HAP-1 (cell line): ENCODE results near the gene LILRA6.
"Not testable (repeated sequence)": the region's sequence is repeated elsewhere in the genome, so short reads cannot be mapped to it uniquely, and the experiment has no call there.

Source experiments
- DNase-seq, 2 experiments: peaks; one replicate each; pipeline ENCODE4 v3.0.0-alpha.2; 2016 to 2020; ENCODE audit warnings: low spot score in 2 of 2
- H3K27me3 ChIP-seq: fragments of 250-450 bp; sonication (Bioruptor Pico); 2 replicates; pipeline ENCODE4 v1.5.1; 2020; ENCODE audit warnings: low read depth, mild to moderate bottlenecking, moderate library complexity
- H3K36me3 ChIP-seq: fragments of 250-450 bp; sonication (Bioruptor Pico); replicated peaks from 2 replicates; pipeline ENCODE4 v1.5.1; 2020; ENCODE audit warnings: mild to moderate bottlenecking
- H3K4me1 ChIP-seq: fragments of 250-450 bp; sonication (Bioruptor Pico); 2 replicates; pipeline ENCODE4 v1.5.1; 2020; ENCODE audit warnings: mild to moderate bottlenecking
- H3K4me3 ChIP-seq: fragments of 250-450 bp; sonication (Bioruptor Pico); 2 replicates; pipeline ENCODE4 v1.5.1; 2020; ENCODE audit warnings: mild to moderate bottlenecking, moderate library complexity
- H3K9me3 ChIP-seq: fragments of 250-450 bp; sonication (Bioruptor Pico); 2 replicates; pipeline ENCODE4 v1.5.1; 2020; ENCODE audit warnings: mild to moderate bottlenecking, moderate library complexity
- in situ Hi-C: fragments of 300-500 bp; cut with MboI; formaldehyde crosslinking; loops from 3 replicates; pipeline ENCODE4 v1.14.3; 2020; ENCODE audit warnings: low sequenced_read_pairs, inconsistent platforms, mixed read lengths

The LILRA6 gene

GRCh38 chr19:54214734-54215133 lies 27.9 kb downstream of the LILRA6 start:
- H3K36me3 ChIP-seq, DNase-seq, H3K9me3 ChIP-seq, H3K4me1 ChIP-seq, H3K27me3 ChIP-seq, in situ Hi-C loops, H3K4me3 ChIP-seq: not testable (repeated sequence)

GRCh38 chr19:54214217-54214616 lies 28.4 kb downstream of the LILRA6 start:
- H3K4me1 ChIP-seq, H3K27me3 ChIP-seq, in situ Hi-C loops, H3K4me3 ChIP-seq, DNase-seq, H3K36me3 ChIP-seq, H3K9me3 ChIP-seq: not testable (repeated sequence)

GRCh38 chr19:54211235-54211634 lies 31.4 kb downstream of the LILRA6 start:
- Histone ChIP-seq H3K4me3 (no peak overlapping the region), H3K36me3 (peaks cover 23% of the 10 kb centered on the region), H3K9me3 (no peaks in the 10 kb centered on the region), H3K4me1 (peaks cover 8% of the 10 kb centered on the region), H3K27me3 (no peaks in the 10 kb centered on the region)
- in situ Hi-C loops = no loop called here
- DNase-seq = no peak

- peaks cover 8% of the 10 kb centered on the region for H3K4me1 ChIP-seq
- H3K27me3 ChIP-seq = no peaks in the 10 kb centered on the region
- in situ Hi-C loops = no loop called here
- H3K9me3 ChIP-seq = no peaks in the 10 kb centered on the region
- peak; percentile 52 to 81 for DNase-seq
- H3K36me3 ChIP-seq = peaks cover 36% of the 10 kb centered on the region
- H3K4me3 ChIP-seq = no peak overlapping the region
Observed at GRCh38 chr19:54209811-54210494, 32.6 kb downstream of the LILRA6 start.

GRCh38 chr19:54209058-54209810 lies 33.4 kb downstream of the LILRA6 start:
- Histone ChIP-seq H3K4me1 (peaks cover 12% of the 10 kb centered on the region), H3K4me3 (no peak overlapping the region), H3K9me3 (no peaks in the 10 kb centered on the region), H3K36me3 (peaks cover 43% of the 10 kb centered on the region), H3K27me3 (no peaks in the 10 kb centered on the region)
- in situ Hi-C loops = no loop called here
- peak in 1 of 2 experiments; percentile 50 for DNase-seq

- H3K36me3 ChIP-seq = peaks cover 48% of the 10 kb centered on the region
- H3K9me3 ChIP-seq = no peaks in the 10 kb centered on the region
- H3K4me3 ChIP-seq = no peak overlapping the region
- in situ Hi-C loops = no loop called here
- peaks cover 16% of the 10 kb centered on the region for H3K4me1 ChIP-seq
- peak in 1 of 2 experiments; percentile 54 for DNase-seq
- no peaks in the 10 kb centered on the region for H3K27me3 ChIP-seq
Observed at GRCh38 chr19:54208784-54209057, 33.9 kb downstream of the LILRA6 start.

- Histone ChIP-seq H3K36me3 (peaks cover 53% of the 10 kb centered on the region), H3K9me3 (no peaks in the 10 kb centered on the region), H3K4me3 (no peak overlapping the region), H3K27me3 (no peaks in the 10 kb centered on the region), H3K4me1 (peaks cover 16% of the 10 kb centered on the region)
- peak in 1 of 2 experiments; percentile 46 for DNase-seq
- in situ Hi-C loops = no loop called here
Observed at GRCh38 chr19:54207983-54208783, 34.4 kb downstream of the LILRA6 start.

GRCh38 chr19:54207676-54207982 lies 35.0 kb downstream of the LILRA6 start:
- H3K27me3 ChIP-seq = no peaks in the 10 kb centered on the region
- in situ Hi-C loops = no loop called here
- no peak for DNase-seq
- peaks cover 21% of the 10 kb centered on the region for H3K4me1 ChIP-seq
- no peaks in the 10 kb centered on the region for H3K9me3 ChIP-seq
- no peak overlapping the region for H3K4me3 ChIP-seq
- peaks cover 59% of the 10 kb centered on the region for H3K36me3 ChIP-seq

GRCh38 chr19:54207193-54207592 lies 35.4 kb downstream of the LILRA6 start:
- H3K9me3 ChIP-seq, H3K27me3 ChIP-seq, in situ Hi-C loops, DNase-seq, H3K4me3 ChIP-seq: not testable (repeated sequence)
- H3K36me3 ChIP-seq = peaks cover 63% of the 10 kb centered on the region
- H3K4me1 ChIP-seq = peaks cover 26% of the 10 kb centered on the region

- no peaks in the 10 kb centered on the region for H3K9me3 ChIP-seq
- H3K36me3 ChIP-seq = peaks cover 67% of the 10 kb centered on the region
- in situ Hi-C loops = no loop called here
- DNase-seq = no peak
- peaks cover 30% of the 10 kb centered on the region for H3K4me1 ChIP-seq
- no peaks in the 10 kb centered on the region for H3K27me3 ChIP-seq
- H3K4me3 ChIP-seq = no peak overlapping the region
Observed at GRCh38 chr19:54206831-54207177, 35.8 kb downstream of the LILRA6 start.

GRCh38 chr19:54206030-54206830 lies 36.4 kb downstream of the LILRA6 start:
- H3K9me3 ChIP-seq = no peaks in the 10 kb centered on the region
- in situ Hi-C loops = no loop called here
- peaks cover 34% of the 10 kb centered on the region for H3K4me1 ChIP-seq
- DNase-seq = no peak
- H3K36me3 ChIP-seq = peaks cover 73% of the 10 kb centered on the region
- no peak overlapping the region for H3K4me3 ChIP-seq
- H3K27me3 ChIP-seq = no peaks in the 10 kb centered on the region

GRCh38 chr19:54204767-54205468 lies 37.7 kb downstream of the LILRA6 start:
- H3K4me3 ChIP-seq = no peak overlapping the region
- DNase-seq = no peak
- no peaks in the 10 kb centered on the region for H3K9me3 ChIP-seq
- in situ Hi-C loops = no loop called here
- peaks cover 36% of the 10 kb centered on the region for H3K4me1 ChIP-seq
- H3K36me3 ChIP-seq = peaks cover 77% of the 10 kb centered on the region
- H3K27me3 ChIP-seq = no peaks in the 10 kb centered on the region

- H3K36me3 ChIP-seq = peaks cover 74% of the 10 kb centered on the region
- in situ Hi-C loops = no loop called here
Observed at GRCh38 chr19:54203151-54203611, 39.4 kb downstream of the LILRA6 start.

More at GRCh38 chr19:54203151-54203611, 39.4 kb downstream of the LILRA6 start:
- H3K9me3 ChIP-seq = no peaks in the 10 kb centered on the region
- H3K4me1 ChIP-seq = peaks cover 29% of the 10 kb centered on the region
- H3K4me3 ChIP-seq = peak overlapping the region; percentile 79; the same call in 1 of the 2 replicates
- DNase-seq = no peak
- H3K27me3 ChIP-seq = no peaks in the 10 kb centered on the region
